MCF 10A (cell line): ENCODE results near the gene GLIS1. TPM values are rescaled to one million over a fixed set of nuclear protein-coding genes. Genes with fewer than 3 reads are reported as not detected.

Experiments
- BruUV-seq: library from RNA; stranded (reverse); fragments of 400-500 nt; replicated peaks from 2 replicates; lab custom pipeline; 2021; lab: Mats Ljungman, UMichigan
- CTCF ChIA-PET: fragments of 300-600 bp; sonication (Branson Sonifier 250); formaldehyde crosslinking; extraction: SDS; loops from one replicate; lab custom pipeline; 2021; ENCODE audit warnings: antibody characterized with exemption, inconsistent platforms; lab: Yijun Ruan, JAX
- POLR2A ChIA-PET: fragments of 300-600, 350-650 bp; sonication (Branson Sonifier 250); formaldehyde crosslinking; extraction: SDS; loops from one replicate; lab custom pipeline; 2020; ENCODE audit warnings: antibody characterized with exemption, inconsistent platforms; lab: Yijun Ruan, JAX
- DNase-seq: peaks from one replicate; pipeline ENCODE4 v3.0.0-alpha.2; 2018; ENCODE audit not compliant: unreplicated experiment
- H3K27ac Mint-ChIP-seq: one replicate; pipeline ENCODE4 v1.8.0; 2022; ENCODE audit warnings: mild to moderate bottlenecking, low read depth, mixed read lengths; ENCODE audit not compliant: unreplicated experiment
- H3K27me3 Mint-ChIP-seq: one replicate; pipeline ENCODE4 v1.8.0; 2022; ENCODE audit warnings: mixed read lengths; ENCODE audit not compliant: insufficient read depth, unreplicated experiment
- H3K36me3 Mint-ChIP-seq: one replicate; pipeline ENCODE4 v1.8.0; 2022; ENCODE audit warnings: mild to moderate bottlenecking, moderate library complexity, mixed read lengths; ENCODE audit not compliant: insufficient read depth, unreplicated experiment
- H3K4me1 Mint-ChIP-seq: one replicate; pipeline ENCODE4 v1.8.0; 2022; ENCODE audit warnings: mixed read lengths; ENCODE audit not compliant: insufficient read depth, unreplicated experiment
- H3K4me3 Mint-ChIP-seq: one replicate; pipeline ENCODE4 v1.8.0; 2022; ENCODE audit warnings: mild to moderate bottlenecking, moderate library complexity, mixed read lengths; ENCODE audit not compliant: unreplicated experiment
- H3K9me3 Mint-ChIP-seq: one replicate; pipeline ENCODE4 v1.8.0; 2022; ENCODE audit warnings: mixed read lengths; ENCODE audit not compliant: unreplicated experiment
- intact Hi-C: fragments of 100-400 bp; cut with micrococcal nuclease; formaldehyde crosslinking; loops from 2 replicates; pipeline ENCODE4 v1.14.1; 2022
- total RNA-seq: library from RNA; stranded (reverse); gene quantifications from 2 replicates; pipeline ENCODE4 v1.2.3, GENCODE V29; 2022
- TF ChIP-seq, protein P1 (sequence below): fragments of 200-600 bp; IDR thresholded peaks from one replicate; pipeline ENCODE4 v1.8.0; 2022; ENCODE audit warnings: antibody characterized with exemption, mild to moderate bottlenecking; ENCODE audit not compliant: unreplicated experiment

GLIS1 gene
- total RNA-seq, 1 experiment from 2014 or later = 0.93 TPM

DNA sequence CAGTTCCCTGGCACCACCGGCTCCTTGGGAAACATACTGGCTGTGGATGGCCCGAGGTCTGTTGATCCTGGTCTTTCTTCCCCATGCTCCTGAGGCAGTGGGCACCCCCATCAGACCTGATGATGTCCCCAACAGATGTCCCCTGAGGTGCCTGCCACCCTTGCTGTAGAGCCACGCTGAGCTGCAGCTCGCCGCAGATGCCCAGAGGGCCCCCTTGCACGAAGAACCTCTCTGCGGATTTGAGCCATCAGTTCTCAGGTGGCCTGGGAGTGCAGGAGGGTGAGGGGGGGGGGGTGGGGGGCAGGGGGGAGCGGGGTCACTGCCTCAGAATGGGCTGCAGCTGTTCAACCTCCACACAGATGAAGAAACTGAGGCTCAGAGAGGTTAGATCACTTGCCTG lies 60.9 kb downstream of the GLIS1 start:
- Mint-ChIP-seq H3K9me3 (no peaks in the 10 kb centered on the region), H3K27ac (no peak overlapping the region), H3K4me3 (no peak overlapping the region), H3K4me1 (peaks cover 4% of the 10 kb centered on the region), H3K27me3 (peaks cover 13% of the 10 kb centered on the region), H3K36me3 (no peaks in the 10 kb centered on the region)
- CTCF ChIA-PET = no interaction called here
- intact Hi-C loops = no loop called here
- no peak for DNase-seq
- POLR2A ChIA-PET = no interaction called here
- BruUV-seq = no TSS peak
- TF ChIP-seq, protein P1, sequence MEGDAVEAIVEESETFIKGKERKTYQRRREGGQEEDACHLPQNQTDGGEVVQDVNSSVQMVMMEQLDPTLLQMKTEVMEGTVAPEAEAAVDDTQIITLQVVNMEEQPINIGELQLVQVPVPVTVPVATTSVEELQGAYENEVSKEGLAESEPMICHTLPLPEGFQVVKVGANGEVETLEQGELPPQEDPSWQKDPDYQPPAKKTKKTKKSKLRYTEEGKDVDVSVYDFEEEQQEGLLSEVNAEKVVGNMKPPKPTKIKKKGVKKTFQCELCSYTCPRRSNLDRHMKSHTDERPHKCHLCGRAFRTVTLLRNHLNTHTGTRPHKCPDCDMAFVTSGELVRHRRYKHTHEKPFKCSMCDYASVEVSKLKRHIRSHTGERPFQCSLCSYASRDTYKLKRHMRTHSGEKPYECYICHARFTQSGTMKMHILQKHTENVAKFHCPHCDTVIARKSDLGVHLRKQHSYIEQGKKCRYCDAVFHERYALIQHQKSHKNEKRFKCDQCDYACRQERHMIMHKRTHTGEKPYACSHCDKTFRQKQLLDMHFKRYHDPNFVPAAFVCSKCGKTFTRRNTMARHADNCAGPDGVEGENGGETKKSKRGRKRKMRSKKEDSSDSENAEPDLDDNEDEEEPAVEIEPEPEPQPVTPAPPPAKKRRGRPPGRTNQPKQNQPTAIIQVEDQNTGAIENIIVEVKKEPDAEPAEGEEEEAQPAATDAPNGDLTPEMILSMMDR = no peak

DNA sequence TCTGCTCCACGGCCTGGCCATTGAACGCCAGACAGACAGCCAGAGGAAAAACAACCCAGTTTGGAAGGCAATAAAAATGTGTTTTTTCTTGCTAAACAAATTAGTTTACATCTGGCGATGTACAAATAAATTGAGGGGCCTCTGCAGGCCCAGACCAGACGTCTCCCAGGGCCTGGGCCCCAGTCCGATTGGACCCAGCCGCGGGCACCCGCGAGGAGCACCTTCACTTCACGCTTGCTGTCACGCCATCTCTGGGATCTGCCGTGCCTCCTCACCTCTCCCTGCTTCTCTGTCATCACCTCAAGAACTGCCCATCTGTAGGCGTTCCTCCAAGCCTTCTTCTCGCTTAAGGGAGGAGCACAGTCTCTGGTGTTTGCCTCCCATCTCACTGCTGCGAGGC lies 61.5 kb downstream of the GLIS1 start:
- POLR2A ChIA-PET = interaction anchor here (0.6 kb wide), 1 partner anchor 181 kb away, joined by 3 read pairs; no protein-coding TSS in a partner anchor
- no peaks in the 10 kb centered on the region for H3K9me3 Mint-ChIP-seq
- peaks cover 7% of the 10 kb centered on the region for H3K27me3 Mint-ChIP-seq
- BruUV-seq = no TSS peak
- CTCF ChIA-PET = no interaction called here
- no peak overlapping the region for H3K27ac Mint-ChIP-seq
- DNase-seq = no peak
- H3K36me3 Mint-ChIP-seq = no peaks in the 10 kb centered on the region
- TF ChIP-seq, protein P1 = no peak
- peaks cover 4% of the 10 kb centered on the region for H3K4me1 Mint-ChIP-seq
- intact Hi-C loops = no loop called here
- H3K4me3 Mint-ChIP-seq = no peak overlapping the region

DNA sequence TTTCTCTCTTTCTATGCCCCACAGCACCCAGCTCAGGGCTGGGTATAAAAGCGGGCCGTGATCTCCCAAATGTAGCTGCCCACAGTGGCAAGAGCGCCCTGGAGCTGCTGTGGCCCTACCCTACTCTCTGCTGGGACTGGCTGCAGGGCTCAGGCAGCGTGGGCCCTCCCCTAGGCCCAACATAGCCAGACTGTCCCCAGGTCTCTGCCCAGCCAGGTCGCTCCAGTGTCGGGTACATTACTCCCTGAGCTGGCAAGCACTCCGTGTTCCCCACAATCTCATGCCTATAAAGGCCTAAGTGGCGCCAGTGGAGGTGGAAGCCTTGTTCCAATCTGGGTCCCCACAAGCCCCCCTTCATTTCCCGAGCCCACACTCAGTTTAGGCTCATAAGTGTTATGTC lies 66.2 kb downstream of the GLIS1 start:
- ChIA-PET POLR2A (interaction anchor here (0.6 kb wide), 1 partner anchor 165 kb away, joined by 3 read pairs; the partner anchor contains the start of gene NDC1), CTCF (interaction anchor here (0.6 to 0.7 kb wide), 2 partner anchors 10 to 60 kb away, joined by 3 read pairs; no protein-coding TSS in a partner anchor)
- Mint-ChIP-seq H3K27me3 (no peaks in the 10 kb centered on the region), H3K36me3 (no peaks in the 10 kb centered on the region), H3K4me3 (no peak overlapping the region), H3K4me1 (no peaks in the 10 kb centered on the region), H3K9me3 (no peaks in the 10 kb centered on the region), H3K27ac (no peak overlapping the region)
- no peak for DNase-seq
- intact Hi-C loops = no loop called here
- TF ChIP-seq, protein P1 = no peak
- no TSS peak for BruUV-seq

DNA sequence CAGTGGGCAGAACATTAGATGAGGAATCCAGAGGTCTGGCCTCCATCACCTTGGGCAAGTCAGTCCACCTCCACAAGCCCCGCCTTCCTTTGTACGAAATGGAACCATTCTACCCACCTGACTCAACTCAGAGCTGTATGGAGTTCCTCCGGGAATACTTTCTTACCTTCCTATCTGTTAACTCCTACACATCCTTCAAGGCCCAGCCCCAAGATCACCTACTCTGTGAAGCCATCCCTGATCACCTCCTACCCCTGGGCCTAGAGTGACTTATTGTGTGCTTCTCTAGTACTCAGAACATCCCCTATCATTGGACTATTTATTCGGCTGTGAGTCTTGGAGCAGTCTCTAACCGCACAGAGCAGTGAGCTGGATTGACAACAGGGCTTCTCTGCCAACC lies 66.7 kb downstream of the GLIS1 start:
- no peaks in the 10 kb centered on the region for H3K36me3 Mint-ChIP-seq
- H3K4me3 Mint-ChIP-seq = no peak overlapping the region
- no peak overlapping the region for H3K27ac Mint-ChIP-seq
- no peaks in the 10 kb centered on the region for H3K9me3 Mint-ChIP-seq
- POLR2A ChIA-PET = no interaction called here
- H3K4me1 Mint-ChIP-seq = no peaks in the 10 kb centered on the region
- no peaks in the 10 kb centered on the region for H3K27me3 Mint-ChIP-seq
- CTCF ChIA-PET = interaction anchor here (0.7 to 2.3 kb wide), 3 partner anchors 10 to 186 kb away, joined by 3 to 10 read pairs (median 3); no protein-coding TSS in a partner anchor
- DNase-seq = no peak
- no TSS peak for BruUV-seq
- TF ChIP-seq, protein P1 = no peak
- intact Hi-C loops = no loop called here
